Right atrium auricular region (tissue), 2 donors: ENCODE results near the gene MRPS17. TPM values are rescaled to one million over a fixed set of nuclear protein-coding genes. Genes with fewer than 3 reads are reported as not detected.

Experiments
- DNase-seq: peaks from one replicate; pipeline ENCODE4 v3.0.0-alpha.2; 2019; ENCODE audit warnings: low spot score
- H3K27ac ChIP-seq, 2 donors: fragments of 200-600 bp; sonication (generic); 1 replicate in 1 of 2; 2 replicates in 1 of 2; pipeline ENCODE4 v1.5.1; 2016 to 2019
- H3K27me3 ChIP-seq, 2 donors: fragments of 200-600 bp; sonication (generic); one replicate each; pipeline versions ENCODE4 v1.5.1 to v1.6.0; 2017 to 2019
- H3K36me3 ChIP-seq: fragments of 200-600 bp; sonication (generic); one replicate; pipeline ENCODE4 v1.5.1; 2016
- H3K4me1 ChIP-seq, 2 donors: fragments of 200-600 bp; sonication (generic); one replicate each; pipeline versions ENCODE4 v1.5.1 to v1.6.0; 2017 to 2019
- H3K4me3 ChIP-seq, 2 donors: fragments of 200-600 bp; sonication (generic); 1 replicate in 1 of 2; 2 replicates in 1 of 2; pipeline ENCODE4 v1.5.1; 2017 to 2019; ENCODE audit warnings: mild to moderate bottlenecking in 1 of 2, moderate library complexity in 1 of 2
- H3K9me3 ChIP-seq, 2 donors: fragments of 200-600 bp; sonication (generic); one replicate each; pipeline ENCODE4 v1.5.1; 2019
- CTCF ChIP-seq, 2 donors: fragments of 200-600 bp; sonication (generic); IDR thresholded peaks; one replicate each; pipeline ENCODE4 v1.5.1; 2019; ENCODE audit warnings: antibody characterized with exemption in 2 of 2
- total RNA-seq, 2 donors: library from RNA; depleted of rRNA; stranded (reverse); fragments of >200 nt; gene quantifications; one replicate each; pipeline ENCODE4 v1.1.0, GENCODE V29; 2016

Gene MRPS17
- total RNA-seq, 2 donors from 2014 or later: 14.1 to 15.9 TPM

GRCh38 chr7:55962014-55962413, 10.3 kb downstream of the MRPS17 start:
- DNase-seq: no peak
- no peaks in the 10 kb centered on the region for H3K36me3 ChIP-seq
- H3K9me3 ChIP-seq: no peaks in the 10 kb centered on the region
- TF ChIP-seq CTCF (IDR thresholded peaks at IDR 0.05): no peak
- H3K4me1 ChIP-seq: peaks cover 0 to 27% of the 10 kb centered on the region in 2 donors
- no peak overlapping the region for H3K4me3 ChIP-seq
- H3K27me3 ChIP-seq: no peaks in the 10 kb centered on the region
- no peak overlapping the region for H3K27ac ChIP-seq

DNA sequence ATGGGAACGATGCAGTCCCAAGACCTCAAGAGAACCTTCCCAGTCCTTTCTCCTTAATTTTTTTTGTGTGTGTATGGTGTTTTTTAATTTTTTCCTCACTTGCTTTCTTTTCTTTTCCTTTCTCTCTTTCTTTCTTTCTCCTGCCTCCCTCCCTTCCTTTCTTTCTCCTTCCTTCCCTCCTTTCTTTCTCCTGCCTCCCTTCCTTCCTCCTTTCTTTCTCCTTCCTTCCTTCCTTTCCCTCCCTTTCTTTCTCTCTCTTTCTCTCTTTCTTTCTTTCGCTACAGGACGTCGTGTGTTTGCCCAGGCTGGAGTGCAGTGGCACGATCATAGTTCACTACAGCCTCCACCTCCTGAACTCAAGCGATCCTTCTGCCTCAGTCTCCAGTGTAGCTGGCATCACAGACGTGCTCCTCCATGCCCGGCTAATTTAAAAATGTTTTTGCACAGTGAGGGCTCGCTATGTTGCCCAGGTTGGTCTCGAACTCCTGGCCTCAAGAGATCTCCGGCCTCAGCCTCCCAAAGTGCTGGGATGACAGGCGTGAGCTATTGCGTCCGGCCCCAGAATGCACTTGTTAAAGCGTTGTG, 12.0 kb downstream of the MRPS17 start:
- no peak for DNase-seq
- no peaks in the 10 kb centered on the region for H3K9me3 ChIP-seq
- no peaks in the 10 kb centered on the region for H3K36me3 ChIP-seq
- H3K27me3 ChIP-seq: no peaks in the 10 kb centered on the region
- peak overlapping the region; percentile 64 to 75 for H3K4me3 ChIP-seq
- peak overlapping the region; percentile 94 for H3K27ac ChIP-seq
- H3K4me1 ChIP-seq: peaks cover 0 to 37% of the 10 kb centered on the region in 2 donors
- no peak for TF ChIP-seq CTCF (IDR thresholded peaks at IDR 0.05)

GRCh38 chr7:55964261-55965099, 12.8 kb downstream of the MRPS17 start, which contains the start of gene NIPSNAP2:
Gene NIPSNAP2, plus strand, starts transcription at chr7:55964585. Its CDS starts 25 bp downstream, at chr7:55964610.
- peak; percentile 70 for DNase-seq
- Histone ChIP-seq H3K27ac (peak within 1 kb of the TSS; percentile 94), H3K9me3 (no peaks in the 10 kb centered on the region), H3K4me3 (peak within 1 kb of the TSS; percentile 64 to 75), H3K27me3 (no peaks in the 10 kb centered on the region), H3K36me3 (no peaks in the 10 kb centered on the region), H3K4me1 (peaks cover 0 to 40% of the 10 kb centered on the region in 2 donors)
- peak; percentile 54 to 73 for TF ChIP-seq CTCF (IDR thresholded peaks at IDR 0.05)

DNA sequence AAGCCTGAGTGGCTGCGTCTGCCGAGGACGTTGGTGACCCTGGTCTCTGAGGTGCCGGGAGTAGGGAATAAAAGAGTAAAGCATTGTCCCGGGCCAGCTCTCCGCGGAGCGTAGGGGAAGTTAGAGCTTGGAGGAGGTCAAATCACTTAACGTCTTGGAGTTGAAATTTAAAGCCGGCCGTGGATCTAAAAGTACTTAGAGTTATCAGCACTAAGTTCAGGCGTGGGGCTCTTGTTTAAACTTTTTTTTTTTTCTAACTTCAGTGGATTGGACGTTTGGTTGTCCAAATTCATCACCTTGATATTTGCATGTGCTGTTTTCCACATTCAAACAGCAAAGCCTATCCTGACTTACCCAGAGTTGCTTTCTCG, 13.4 kb downstream of the MRPS17 start:
- Histone ChIP-seq H3K9me3 (no peaks in the 10 kb centered on the region), H3K4me1 (peaks cover 0 to 42% of the 10 kb centered on the region in 2 donors), H3K36me3 (no peaks in the 10 kb centered on the region), H3K4me3 (peak overlapping the region; percentile 64 to 75), H3K27me3 (no peaks in the 10 kb centered on the region), H3K27ac (peak overlapping the region; percentile 94)
- no peak for DNase-seq
- TF ChIP-seq CTCF (IDR thresholded peaks at IDR 0.05): no peak

- no peak for TF ChIP-seq CTCF (IDR thresholded peaks at IDR 0.05)
- H3K36me3 ChIP-seq: no peaks in the 10 kb centered on the region
- peak overlapping the region; percentile 64 to 75 for H3K4me3 ChIP-seq
- H3K9me3 ChIP-seq: no peaks in the 10 kb centered on the region
- peak overlapping the region; percentile 94 for H3K27ac ChIP-seq
- H3K27me3 ChIP-seq: no peaks in the 10 kb centered on the region
- no peak for DNase-seq
- H3K4me1 ChIP-seq: peaks cover 0 to 50% of the 10 kb centered on the region in 2 donors
Measured at GRCh38 chr7:55965805-55966421, 14.2 kb downstream of the MRPS17 start.
